GM19438 (cell line): ENCODE data around the gene TCF7L2.

ENCODE experiments used
- ATAC-seq: cut with Tn5 transposase; IDR thresholded peaks from one replicate; pipeline ENCODE4 v1.9.1; 2021; ENCODE audit warnings: low read depth; ENCODE audit not compliant: unreplicated experiment

TCF7L2 gene

GRCh38 chr10:113041324-113041723 is 91.3 kb downstream of the TCF7L2 start:
- no peak for ATAC-seq

- ATAC-seq = no peak
Measured at GRCh38 chr10:113041841-113042750, 92.0 kb downstream of the TCF7L2 start.

- no peak for ATAC-seq
Measured at GRCh38 chr10:113042868-113043267, 92.8 kb downstream of the TCF7L2 start.

DNA sequence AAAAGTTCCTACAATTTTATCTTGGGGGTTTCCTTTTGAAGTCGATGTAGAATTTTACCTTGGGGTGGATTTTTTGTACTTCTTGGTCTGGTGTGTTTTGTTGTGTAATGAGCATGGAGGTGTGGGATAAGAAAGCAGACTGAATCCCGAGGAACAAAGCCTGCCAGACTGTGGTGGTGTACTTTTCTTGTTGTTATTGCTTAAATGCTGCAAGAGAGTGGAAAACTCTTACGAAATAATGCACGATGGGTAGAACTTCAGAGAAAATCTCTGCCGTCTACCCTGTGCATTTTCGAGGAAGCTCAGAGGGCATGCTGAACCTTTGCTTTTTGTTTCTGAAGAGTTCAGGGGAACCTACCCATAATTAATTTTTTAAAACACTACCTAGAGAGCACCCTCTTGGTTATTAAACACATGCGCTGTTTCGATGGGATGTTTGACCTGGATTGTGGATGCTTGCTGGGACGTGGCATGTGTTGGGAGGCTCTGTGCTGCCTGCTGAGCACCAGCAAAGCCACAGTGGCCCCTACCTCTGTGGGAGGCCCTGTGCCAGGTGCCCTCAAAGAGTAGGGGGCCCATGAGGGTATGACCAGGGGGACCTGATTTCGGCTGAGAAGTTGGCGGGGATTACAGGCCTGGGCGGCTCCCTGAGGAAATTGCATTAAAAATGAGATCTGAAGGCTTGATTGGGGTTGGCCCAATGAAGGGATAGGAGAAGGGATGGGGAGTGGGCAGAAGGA is 94.1 kb downstream of the TCF7L2 start:
- no peak for ATAC-seq

DNA sequence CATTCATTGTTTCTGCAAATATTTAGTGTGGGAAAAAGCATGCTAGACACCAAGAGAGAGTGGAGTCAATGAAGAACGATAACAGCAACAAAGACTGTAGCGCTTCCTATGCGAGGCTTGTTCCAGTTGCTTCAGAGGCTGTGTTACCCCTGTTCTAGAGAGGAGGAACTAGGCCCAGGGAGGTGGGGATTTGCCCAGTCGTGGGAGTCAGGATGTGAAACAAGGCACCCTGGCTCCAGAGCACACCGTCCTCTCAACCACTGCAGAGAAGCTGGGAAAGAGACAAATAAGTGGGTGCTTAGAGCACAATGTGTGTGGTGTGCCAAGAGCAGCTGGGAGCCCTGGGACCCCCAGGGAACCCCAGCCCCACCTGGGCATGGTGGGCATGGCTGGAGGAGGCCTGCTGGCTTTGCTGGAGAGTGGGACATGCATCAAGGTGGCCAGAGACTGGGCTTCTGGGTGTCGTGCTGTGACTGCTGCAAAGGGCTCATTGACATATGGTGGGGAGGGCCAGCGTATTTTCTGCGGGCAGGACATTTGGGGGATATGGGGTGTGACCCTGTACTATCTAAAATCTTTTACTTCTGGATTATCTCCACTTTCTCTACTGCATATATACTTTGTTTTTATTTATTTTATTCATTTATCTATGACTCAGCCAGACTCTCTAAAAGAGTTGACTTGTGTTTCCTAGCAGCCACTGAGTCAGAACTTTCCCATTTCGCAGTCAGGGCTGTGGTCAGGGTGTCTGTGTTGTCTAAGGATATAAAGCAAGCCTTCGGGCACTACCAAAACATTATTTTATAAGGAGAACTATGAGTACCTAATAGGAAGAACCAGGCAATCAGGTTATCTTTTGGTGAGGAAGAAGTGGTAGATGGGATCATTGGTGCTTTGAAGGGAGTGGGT is 95.4 kb downstream of the TCF7L2 start:
- ATAC-seq = no peak

DNA sequence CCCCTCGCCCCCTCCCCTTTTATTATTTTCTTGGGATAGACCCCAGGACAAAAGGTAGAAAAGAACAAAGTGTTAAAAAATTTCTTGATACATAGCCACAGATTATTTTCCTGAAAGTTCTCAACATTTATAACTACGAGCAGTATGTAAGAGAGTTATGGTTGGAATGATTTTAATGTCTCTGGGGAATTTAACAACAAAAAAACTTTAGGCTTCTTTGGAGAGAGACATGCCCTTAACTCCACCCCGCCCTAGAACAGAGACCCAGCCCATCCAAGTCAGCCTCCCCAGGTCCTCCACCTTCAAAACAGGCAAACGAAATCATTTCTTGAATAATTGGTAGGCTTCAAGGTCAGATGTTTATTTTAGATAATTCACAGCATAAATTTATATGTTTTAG is 97.1 kb downstream of the TCF7L2 start:
- ATAC-seq = no peak

GRCh38 chr10:113047605-113047962 is 97.5 kb downstream of the TCF7L2 start:
- no peak for ATAC-seq

DNA sequence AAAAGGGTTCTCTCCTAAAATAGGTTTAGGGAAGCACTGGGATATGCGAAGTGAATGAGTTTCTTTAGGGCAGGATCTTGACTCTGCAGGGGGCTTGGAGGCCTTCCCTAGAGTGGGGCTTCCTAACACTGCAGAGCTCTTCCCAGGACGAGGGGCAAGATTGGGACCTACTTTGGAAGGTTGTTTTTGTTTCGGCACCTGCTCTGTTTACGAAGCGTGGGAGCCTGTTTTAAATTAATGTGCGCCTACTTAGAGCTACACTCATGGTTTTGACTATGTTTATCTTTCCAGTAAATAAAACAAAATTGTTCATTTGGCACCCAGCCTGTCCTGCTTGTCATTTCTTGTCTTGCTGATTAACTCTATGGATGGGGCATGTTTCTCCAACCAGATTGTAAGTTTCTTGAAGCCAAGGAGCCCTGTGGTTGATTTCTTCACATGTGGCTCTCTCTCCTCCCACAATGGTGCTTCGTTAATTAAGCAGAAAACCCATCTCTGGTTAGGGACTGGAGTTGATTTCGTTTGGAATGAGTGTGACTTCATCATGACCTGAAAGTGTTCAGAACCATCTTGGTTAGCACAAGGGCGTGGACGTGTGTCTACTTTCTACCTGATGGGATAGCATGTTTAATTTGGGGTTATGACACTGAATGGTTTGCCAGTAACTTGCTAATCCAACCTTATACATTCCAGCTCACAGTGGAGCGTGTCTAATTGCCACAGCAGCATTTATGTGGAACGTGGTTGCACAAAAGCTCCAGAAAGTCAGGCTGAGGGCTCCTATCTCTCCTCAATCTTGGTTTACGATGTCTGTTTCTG is 98.1 kb downstream of the TCF7L2 start:
- ATAC-seq = no peak

GRCh38 chr10:113049881-113050280 is 99.8 kb downstream of the TCF7L2 start:
- no peak for ATAC-seq

GRCh38 chr10:113052076-113052830 is 102.2 kb downstream of the TCF7L2 start:
- no peak for ATAC-seq

DNA sequence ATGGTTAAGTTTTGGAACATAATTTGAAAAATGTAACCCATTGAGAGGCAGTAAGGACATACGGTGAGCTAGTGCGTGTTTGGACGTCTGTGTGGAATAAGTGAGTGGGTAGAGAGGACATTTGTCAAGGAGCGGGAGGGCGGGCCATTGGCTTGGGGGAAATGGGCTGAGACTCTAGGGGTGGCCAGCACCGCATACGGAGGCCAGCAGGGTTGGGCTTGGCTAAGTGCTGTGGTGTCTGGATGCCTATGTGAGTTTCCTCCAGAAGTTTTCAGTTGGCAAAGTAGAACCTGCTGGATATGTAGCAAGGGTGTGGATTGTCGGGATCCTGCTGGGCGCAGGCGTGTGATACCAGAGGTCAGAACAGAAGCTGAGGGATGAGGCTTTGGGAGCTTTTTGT is 103.0 kb downstream of the TCF7L2 start:
- ATAC-seq = no peak

GRCh38 chr10:113053881-113054280 is 103.8 kb downstream of the TCF7L2 start:
- no peak for ATAC-seq

DNA sequence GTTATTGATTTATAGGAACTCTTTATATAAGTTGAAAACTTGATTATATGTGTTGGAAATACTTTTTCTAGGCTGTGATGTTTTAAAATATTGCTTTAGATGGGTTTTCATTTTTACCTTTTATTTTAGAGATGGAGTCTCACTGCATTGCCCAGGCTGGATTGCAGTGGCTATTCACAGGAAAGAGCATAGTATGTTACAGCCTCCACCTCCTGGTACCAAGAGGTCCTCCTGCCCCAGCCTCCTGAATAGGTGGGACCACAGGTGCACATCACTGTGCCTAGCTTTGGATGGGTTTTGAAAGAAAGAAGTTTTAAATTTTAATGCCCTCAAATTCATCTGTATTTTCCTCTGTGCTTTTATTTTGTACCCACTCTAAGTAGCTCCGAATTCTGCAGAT is 105.4 kb downstream of the TCF7L2 start:
- ATAC-seq = no peak

- ATAC-seq = no peak
Measured at GRCh38 chr10:113056030-113056429, 106.0 kb downstream of the TCF7L2 start.

GRCh38 chr10:113056441-113057021 is 106.5 kb downstream of the TCF7L2 start:
- no peak for ATAC-seq

DNA sequence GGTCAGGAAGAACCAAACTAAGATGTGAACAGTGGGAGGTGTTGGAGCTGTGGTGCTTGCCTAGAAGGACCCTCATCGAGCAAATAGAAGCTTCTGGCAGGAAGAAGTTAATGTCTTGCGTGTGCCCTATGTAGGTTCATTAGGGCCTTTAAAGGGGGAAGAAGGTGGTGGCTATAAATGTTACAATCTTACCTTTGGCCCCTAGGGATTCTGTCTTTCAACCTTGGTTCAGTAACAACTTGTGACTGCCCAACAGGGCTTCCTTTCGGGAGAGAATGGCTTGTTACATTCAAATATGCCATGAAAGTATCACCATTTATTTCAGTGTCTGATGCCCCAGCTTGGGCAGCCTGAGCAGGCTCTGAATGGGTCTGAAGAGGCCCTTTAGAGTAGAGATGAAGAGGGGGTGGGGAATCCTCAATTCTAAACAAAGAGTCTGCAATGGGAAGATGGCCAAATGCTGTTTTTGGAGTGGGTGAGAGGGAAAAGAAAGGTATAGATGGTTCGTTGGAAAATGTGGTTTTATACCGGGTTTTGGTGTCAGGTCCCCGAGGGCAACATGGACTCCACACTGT is 108.0 kb downstream of the TCF7L2 start:
- no peak for ATAC-seq

- no peak for ATAC-seq
Measured at GRCh38 chr10:113058523-113059370, 108.7 kb downstream of the TCF7L2 start.

DNA sequence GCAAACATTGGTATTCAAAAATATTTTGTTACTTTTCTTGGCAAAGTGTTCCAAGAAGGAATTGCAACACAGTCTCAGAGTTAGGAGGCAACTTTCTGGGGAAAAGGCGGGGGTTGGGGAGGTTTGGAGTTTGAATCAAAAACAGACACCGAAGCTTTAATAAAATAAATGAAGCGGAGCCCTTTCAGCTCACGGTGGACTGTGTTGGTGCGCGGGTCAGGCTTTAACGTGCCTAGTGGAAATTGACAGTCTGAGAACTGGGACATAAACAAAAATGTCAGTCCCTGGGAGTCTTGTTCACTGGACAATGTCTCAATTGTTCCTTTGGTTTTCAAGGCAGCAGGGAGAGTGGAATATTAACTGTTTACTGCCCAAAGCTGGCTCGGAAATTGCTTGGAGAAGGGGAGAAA is 109.3 kb downstream of the TCF7L2 start:
- ATAC-seq = no peak
